ENCODE data around the gene CDK10. TPM values are rescaled to one million over a fixed set of nuclear protein-coding genes. Genes with fewer than 3 reads are reported as not detected.

Gene CDK10
- total RNA-seq, 2 experiments from 2014 or later = 58.9 to 62.8 TPM

GRCh38 chr16:89737341-89738071 is 51.0 kb downstream of the CDK10 start:
- POLR2A ChIA-PET = interaction anchor here (0.6 to 6.2 kb wide), 10 partner anchors 13 to 126 kb away, joined by 3 to 89 read pairs (median 6); partner anchors contain the start of gene SPATA2L
- peak in 13 of 14 experiments; percentile 28 to 86 (median 54) for DNase-seq
- CTCF ChIA-PET = interaction anchor here (1.0 to 1.7 kb wide), 3 partner anchors 14 to 37 kb away, joined by 6 to 16 read pairs (median 6); partner anchors contain the start of gene SPATA2L
- no peaks in the 10 kb centered on the region for H3K27me3 ChIP-seq (ENCODE audit: control insufficient read depth in 1 of 2, insufficient read depth in 2 of 2, low read length in 2 of 2)
- Mint-ChIP-seq H3K4me1 (ENCODE audit: low read depth) (peaks cover 44% of the 10 kb centered on the region), H3K36me3 (ENCODE audit: low read depth) (peaks cover 91% of the 10 kb centered on the region), H3K9me3 (no peaks in the 10 kb centered on the region), H3K27me3 (no peaks in the 10 kb centered on the region), H3K27ac (peak overlapping the region; percentile 80), H3K4me3 (peak overlapping the region; percentile 69)
- intact Hi-C loops (cut with DNase I, micrococcal nuclease) = loop anchor here (1.0 kb wide), 3 partner anchors 14 to 31 kb away; no protein-coding TSS in a partner anchor
- no peak overlapping the region for H3K4me3 ChIP-seq (ENCODE audit: low read length)
- H3K27ac ChIP-seq (ENCODE audit: low read depth in 1 of 2, low read length in 2 of 2) = no peak overlapping the region
- ATAC-seq (ENCODE audit: poor library complexity) = peak; percentile 79
- H3K4me1 ChIP-seq (ENCODE audit: insufficient read depth, low read length) = peaks cover 69% of the 10 kb centered on the region
- peaks cover 88% of the 10 kb centered on the region for H3K36me3 ChIP-seq (ENCODE audit: insufficient read depth, low read length)
- TF ChIP-seq CTCF (IDR thresholded peaks at IDR 0.05) = no peak
- H3K9me3 ChIP-seq (ENCODE audit: control insufficient read depth in 1 of 2, insufficient read depth in 1 of 2, low read length in 2 of 2) = no peaks in the 10 kb centered on the region

GRCh38 chr16:89738072-89738377 is 51.5 kb downstream of the CDK10 start:
- POLR2A ChIA-PET = interaction anchor here (1.0 to 6.2 kb wide), 4 partner anchors 14 to 37 kb away, joined by 5 to 89 read pairs (median 21); partner anchors contain the start of gene SPATA2L
- DNase-seq (no peak), ATAC-seq (ENCODE audit: poor library complexity) (no peak)
- intact Hi-C loops (cut with DNase I, micrococcal nuclease) = no loop called here
- Mint-ChIP-seq H3K4me1 (ENCODE audit: low read depth) (peaks cover 43% of the 10 kb centered on the region), H3K9me3 (no peaks in the 10 kb centered on the region), H3K27ac (no peak overlapping the region), H3K36me3 (ENCODE audit: low read depth) (peaks cover 90% of the 10 kb centered on the region), H3K4me3 (no peak overlapping the region), H3K27me3 (no peaks in the 10 kb centered on the region)
- Histone ChIP-seq H3K27me3 (ENCODE audit: control insufficient read depth in 1 of 2, insufficient read depth in 2 of 2, low read length in 2 of 2) (no peaks in the 10 kb centered on the region), H3K9me3 (ENCODE audit: control insufficient read depth in 1 of 2, insufficient read depth in 1 of 2, low read length in 2 of 2) (no peaks in the 10 kb centered on the region), H3K27ac (ENCODE audit: low read depth in 1 of 2, low read length in 2 of 2) (no peak overlapping the region), H3K4me1 (ENCODE audit: insufficient read depth, low read length) (peaks cover 69% of the 10 kb centered on the region), H3K4me3 (ENCODE audit: low read length) (no peak overlapping the region), H3K36me3 (ENCODE audit: insufficient read depth, low read length) (peaks cover 84% of the 10 kb centered on the region)
- no peak for TF ChIP-seq CTCF (IDR thresholded peaks at IDR 0.05)
- CTCF ChIA-PET = interaction anchor here (1.6 to 1.7 kb wide), 2 partner anchors 15 to 37 kb away, joined by 6 to 16 read pairs; partner anchors contain the start of gene SPATA2L

- H3K36me3 ChIP-seq (ENCODE audit: insufficient read depth, low read length) = peaks cover 77% of the 10 kb centered on the region
- no peak for ATAC-seq (ENCODE audit: poor library complexity)
- H3K27ac ChIP-seq (ENCODE audit: low read depth in 1 of 2, low read length in 2 of 2) = no peak overlapping the region
- H3K36me3 Mint-ChIP-seq (ENCODE audit: low read depth) = peaks cover 83% of the 10 kb centered on the region
- H3K27me3 ChIP-seq (ENCODE audit: control insufficient read depth in 1 of 2, insufficient read depth in 2 of 2, low read length in 2 of 2) = no peaks in the 10 kb centered on the region
- peak overlapping the region; percentile 30 for H3K27ac Mint-ChIP-seq
- H3K9me3 Mint-ChIP-seq = no peaks in the 10 kb centered on the region
- H3K4me1 Mint-ChIP-seq (ENCODE audit: low read depth) = peaks cover 46% of the 10 kb centered on the region
- peak overlapping the region; percentile 15 for H3K4me3 Mint-ChIP-seq
- no peaks in the 10 kb centered on the region for H3K9me3 ChIP-seq (ENCODE audit: control insufficient read depth in 1 of 2, insufficient read depth in 1 of 2, low read length in 2 of 2)
- H3K4me3 ChIP-seq (ENCODE audit: low read length) = no peak overlapping the region
- POLR2A ChIA-PET = interaction anchor here (1.0 to 6.9 kb wide), 4 partner anchors 15 to 38 kb away, joined by 6 to 63 read pairs (median 21); partner anchors contain the start of gene SPATA2L
- peaks cover 68% of the 10 kb centered on the region for H3K4me1 ChIP-seq (ENCODE audit: insufficient read depth, low read length)
- intact Hi-C loops (cut with DNase I, micrococcal nuclease) = no loop called here
- CTCF ChIA-PET = interaction anchor here (1.3 kb wide), 1 partner anchor 38 kb away, joined by 4 read pairs; no protein-coding TSS in a partner anchor
- no peak for TF ChIP-seq CTCF (IDR thresholded peaks at IDR 0.05)
- DNase-seq = no peak
- no peaks in the 10 kb centered on the region for H3K27me3 Mint-ChIP-seq
Observed at GRCh38 chr16:89738538-89739317, 52.2 kb downstream of the CDK10 start.

All from CD4-positive, alpha-beta T cell (primary cell).